Stimulated activated CD4-positive, alpha-beta T cell treated with anti-CD3 and anti-CD28 coated beads, Interleukin-15, amount 100 ng/mL, for 48 hours (primary cell): ENCODE data around the gene RELT.

Experiments used
- DNase-seq, 2 donors: peaks; one replicate each; pipeline ENCODE4 v3.0.0-alpha.2; 2020; ENCODE audit warnings: low read depth in 2 of 2

Gene RELT

DNA sequence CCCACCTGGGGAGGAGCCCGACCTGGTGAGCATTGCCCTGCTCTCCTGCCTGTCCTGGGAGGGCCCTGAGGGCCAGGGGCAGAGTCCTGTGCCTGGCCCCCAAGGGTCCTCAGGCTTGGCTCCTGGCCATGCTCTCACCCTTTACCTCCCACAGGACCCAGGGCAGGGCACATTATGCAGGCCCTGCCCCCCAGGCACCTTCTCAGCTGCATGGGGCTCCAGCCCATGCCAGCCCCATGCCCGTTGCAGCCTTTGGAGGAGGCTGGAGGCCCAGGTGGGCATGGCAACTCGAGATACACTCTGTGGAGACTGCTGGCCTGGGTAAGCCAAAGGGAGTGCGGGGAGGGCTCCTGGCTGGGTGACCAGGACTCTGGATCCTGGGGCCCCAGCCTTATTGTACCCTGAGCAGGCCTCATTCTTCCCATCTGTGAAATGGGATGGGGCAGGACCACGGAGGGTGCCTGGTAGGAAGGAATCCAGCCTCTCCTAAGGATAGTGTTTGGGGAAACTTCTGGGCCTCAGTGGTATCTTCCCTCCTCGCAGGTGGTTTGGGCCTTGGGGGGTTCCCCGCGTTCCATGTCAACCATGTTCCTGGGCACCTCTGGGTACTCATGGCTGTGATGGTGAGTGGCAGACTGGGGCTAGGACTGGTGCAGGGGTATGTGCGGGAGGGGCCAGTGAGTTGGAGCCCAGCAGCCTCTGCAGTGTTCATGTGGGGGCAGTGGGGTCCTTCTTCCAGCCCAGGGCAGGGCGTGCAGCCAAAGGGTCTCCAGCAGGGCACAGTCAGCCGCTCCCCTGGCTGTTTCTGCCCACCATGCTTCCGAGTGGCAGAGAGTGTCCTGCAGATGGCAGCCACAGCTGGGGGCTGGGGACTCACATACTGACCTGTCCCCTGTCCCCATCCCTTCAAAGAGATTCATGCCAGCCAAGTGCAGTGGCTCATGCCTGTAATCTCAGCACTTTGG, 14.7 kb downstream of the RELT start:
- DNase-seq: no peak

DNA sequence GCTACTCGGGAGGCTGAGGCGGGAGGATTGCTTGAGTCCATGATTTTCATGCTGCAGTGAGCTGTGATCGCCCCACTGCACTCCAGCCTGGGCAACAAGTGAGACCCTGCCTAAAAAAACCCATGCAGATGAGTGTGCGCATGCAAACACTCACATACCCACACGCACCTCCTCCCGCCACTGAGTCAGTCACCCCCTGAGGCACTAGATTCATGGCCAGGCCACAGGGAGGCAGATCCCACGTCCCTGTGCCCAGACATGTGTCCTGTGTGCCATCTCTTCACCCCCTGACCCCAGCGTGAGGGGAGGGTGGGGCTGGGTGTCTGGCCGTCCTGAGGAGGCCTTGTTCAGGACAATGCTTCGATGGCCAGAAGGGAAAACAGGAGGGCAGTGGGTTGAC, 15.5 kb downstream of the RELT start:
- no peak for DNase-seq

DNA sequence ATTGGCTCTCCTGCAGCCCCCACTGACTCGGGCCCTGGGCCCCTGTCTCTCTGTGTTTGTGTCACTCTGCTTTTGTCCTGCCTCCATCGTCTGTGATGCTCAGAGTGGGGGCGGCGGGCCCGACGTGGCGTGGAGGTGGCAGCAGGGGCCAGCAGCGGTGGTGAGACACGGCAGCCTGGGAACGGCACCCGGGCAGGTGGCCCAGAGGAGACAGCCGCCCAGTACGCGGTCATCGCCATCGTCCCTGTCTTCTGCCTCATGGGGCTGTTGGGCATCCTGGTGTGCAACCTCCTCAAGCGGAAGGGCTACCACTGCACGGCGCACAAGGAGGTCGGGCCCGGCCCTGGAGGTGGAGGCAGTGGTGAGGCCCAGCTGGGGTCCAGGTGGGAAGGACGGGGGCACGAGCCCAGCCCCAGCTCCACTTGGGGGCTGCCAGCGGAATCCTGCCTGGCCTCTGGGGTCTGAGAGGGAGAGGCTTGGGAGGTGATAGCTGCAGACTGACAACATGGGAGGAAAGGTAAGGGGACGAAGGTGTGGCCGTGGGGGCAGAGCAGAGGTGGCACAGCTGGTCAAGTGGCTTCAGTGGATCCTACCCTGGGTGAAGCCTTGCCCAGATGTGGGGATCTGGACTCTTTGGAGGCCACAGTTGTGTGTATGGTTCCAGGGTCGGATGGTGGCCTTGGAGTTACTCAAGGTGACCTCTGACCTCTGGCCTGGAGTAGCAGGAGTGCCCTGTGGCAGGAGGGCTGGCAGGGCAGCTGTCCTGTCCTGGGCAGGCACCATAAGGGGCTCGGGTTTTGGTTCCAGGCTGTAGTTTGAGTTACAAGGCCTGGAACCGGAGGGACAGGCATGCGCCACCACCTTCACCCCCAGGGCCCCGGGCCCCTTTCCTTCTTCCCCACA, 16.2 kb downstream of the RELT start:
- no peak for DNase-seq

DNA sequence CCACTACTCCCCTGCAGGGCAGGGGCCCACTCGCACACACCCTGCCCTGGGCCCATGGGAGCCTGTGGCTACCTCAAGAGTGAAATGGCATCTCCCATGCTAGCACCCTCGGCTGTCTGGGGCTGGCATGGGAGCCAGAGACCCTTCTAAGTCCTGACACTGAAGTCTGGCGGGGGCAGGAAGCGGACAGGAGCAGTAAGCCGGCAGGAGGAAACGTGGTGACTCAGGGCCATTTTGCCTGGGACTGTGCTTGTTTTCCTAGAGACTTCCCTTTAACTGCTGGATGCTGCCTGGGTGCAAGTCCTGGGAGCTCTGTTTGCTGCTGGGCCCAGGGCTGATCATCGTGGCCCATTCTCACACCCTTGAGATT, 16.8 kb downstream of the RELT start:
- no peak for DNase-seq

DNA sequence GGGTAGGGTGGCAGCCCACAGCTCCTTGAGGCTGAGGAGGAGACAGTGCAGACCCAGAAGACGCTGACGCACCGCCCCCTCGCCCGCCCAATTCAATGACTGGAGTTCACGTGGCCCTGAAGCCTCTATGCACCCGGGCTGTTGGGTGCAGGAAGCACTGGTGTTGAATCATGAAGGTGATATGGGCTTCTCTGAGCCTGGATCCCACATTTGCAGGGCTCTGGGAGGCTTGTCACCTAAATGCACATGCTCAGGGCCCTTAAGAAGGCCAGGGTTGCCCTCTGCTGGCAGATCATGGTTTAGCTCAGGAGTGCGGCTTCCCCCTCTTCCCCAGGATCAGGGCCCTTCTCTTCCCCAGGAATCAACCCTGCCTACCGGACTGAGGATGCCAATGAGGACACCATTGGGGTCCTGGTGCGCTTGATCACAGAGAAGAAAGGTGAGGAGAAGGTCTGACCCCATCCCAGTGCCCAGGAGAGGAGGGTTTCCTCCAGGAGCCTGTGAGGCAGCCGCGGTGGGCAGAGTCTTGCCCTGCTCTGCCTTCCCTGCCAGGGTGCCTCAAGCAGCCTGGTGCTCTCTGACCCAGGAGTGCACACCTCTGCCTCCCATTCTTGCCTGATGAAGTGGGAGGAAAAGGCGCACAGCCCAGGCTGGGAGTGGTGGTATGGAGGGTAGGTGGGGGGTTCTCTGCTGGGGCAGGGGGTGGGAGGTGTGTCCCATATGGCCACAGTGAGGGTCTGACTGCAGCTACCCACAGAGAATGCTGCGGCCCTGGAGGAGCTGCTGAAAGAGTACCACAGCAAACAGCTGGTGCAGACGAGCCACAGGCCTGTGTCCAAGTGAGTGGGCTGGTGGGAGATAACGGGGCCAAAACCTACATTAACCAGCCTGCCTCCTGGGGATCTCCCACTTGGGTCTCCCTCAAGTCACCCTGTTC, 17.5 kb downstream of the RELT start:
- peak in 1 of 2 donors; percentile 51 for DNase-seq

DNA sequence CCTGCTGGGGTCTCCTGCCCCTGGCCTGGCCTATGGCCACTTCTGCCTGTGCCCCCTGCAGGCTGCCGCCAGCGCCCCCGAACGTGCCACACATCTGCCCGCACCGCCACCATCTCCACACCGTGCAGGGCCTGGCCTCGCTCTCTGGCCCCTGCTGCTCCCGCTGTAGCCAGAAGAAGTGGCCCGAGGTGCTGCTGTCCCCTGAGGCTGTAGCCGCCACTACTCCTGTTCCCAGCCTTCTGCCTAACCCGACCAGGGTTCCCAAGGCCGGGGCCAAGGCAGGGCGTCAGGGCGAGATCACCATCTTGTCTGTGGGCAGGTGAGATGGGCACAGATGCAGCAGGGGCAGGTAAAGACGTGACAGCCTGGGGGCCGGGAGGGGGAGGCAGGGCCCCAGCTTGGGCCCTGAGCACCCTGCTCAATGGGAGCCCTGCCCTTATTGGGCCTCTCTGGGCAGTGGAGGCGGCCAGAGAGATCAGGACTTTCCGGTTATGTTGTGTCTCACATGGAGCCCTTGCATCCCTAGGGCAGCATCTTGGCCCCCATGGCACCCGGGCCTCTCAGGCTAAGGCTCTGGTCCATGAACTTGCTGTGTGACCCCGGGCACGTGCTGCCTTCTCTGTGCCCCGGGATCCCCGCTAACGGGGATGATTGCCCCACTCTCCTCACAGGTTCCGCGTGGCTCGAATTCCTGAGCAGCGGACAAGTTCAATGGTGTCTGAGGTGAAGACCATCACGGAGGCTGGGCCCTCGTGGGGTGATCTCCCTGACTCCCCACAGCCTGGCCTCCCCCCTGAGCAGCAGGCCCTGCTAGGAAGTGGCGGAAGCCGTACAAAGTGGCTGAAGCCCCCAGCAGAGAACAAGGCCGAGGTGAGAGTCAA, 18.5 kb downstream of the RELT start:
- no peak for DNase-seq

DNA sequence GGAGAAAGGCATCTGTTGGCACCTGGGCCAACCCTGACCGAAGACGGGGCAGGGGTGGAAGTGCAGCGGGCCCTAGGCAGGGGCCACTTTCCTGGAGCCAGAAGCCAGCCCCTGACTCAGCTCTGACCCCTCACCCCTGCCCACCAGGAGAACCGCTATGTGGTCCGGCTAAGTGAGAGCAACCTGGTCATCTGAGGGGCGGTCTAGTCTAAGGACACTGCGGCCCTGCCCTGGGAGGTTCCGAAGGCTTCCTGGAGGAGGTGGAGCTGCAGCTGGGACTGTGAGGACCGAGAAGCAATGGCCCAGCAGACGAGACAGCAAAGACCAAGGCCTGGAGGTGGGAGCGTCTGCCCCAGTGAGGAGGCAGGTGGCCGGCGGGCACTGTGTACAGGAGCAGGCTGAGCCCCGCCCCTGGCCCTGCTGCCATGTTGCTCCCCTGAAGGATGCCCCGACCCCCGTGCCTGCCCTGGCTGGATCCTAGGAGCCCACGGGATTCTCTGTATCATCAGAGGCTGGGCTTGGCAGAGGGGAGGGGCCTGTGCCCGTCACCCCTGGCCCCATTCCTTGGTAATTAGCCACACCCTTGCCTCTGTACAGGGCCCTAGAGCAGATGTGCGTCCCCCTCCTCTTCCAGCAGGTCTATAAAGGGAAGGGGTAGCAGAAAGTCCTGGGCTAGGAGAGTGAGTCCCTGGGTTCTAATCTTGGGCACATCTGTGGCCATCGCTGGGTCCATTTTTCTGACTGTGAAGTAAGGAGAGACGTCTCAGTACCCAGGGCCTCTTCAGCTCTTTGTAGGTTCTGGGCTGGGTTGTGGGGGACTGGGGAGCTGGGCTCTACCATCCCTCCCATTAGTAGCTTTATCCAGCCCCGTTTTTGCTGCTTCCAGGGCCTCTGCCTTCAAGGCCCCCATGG, 19.4 kb downstream of the RELT start:
- DNase-seq: no peak

DNA sequence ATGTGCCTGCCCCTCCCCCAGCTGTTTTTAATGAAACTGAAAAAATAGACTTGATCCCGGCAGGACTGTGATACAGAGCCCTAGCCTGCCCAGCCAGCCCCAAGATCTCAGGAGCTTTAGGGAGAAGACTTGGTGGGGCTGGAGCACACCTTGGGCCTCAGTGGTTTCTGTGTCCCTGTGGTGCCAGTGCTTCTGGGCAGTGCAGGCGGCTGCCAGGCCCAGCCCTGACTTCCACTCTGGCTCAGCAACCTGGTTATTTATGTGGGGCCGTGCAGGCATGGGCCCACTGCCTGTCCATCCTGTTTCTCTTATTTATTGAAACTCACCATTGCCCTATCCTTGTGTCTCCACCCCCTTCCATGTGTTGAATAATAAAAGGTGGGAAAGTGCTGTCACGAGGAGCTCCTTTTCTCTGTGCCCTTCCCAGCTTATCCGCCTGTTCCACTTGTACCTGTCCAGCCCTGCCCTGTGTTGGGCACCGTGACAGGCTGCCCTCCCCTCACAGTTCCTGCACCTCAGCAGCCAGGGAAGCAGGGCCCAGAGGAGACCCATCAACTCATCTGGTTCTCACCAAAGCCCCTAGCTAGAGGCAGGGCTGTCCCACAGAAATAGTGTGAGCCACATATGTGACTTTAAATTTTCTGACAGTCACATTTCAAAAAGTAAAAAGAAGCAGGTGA, 20.2 kb downstream of the RELT start:
- DNase-seq: no peak

DNA sequence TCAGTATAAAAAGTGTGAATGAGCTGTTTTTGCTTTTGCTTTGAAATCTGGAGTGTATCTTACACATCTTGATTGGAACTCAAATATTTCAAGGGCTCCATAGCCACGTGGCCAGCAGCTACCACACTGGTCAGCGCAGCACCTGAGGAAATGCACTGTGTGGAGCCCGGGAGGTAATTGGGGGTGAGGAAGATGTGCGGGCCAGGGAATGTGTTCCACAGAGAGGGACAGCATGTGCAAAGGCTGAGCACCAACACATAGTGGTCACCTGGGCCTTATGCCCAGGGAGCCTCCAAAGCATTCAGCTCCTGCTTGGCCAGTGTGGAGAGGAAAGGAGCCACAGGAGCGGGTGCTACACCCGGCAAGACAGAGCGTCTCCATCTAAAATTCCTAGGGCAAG, 20.8 kb downstream of the RELT start:
- no peak for DNase-seq

DNA sequence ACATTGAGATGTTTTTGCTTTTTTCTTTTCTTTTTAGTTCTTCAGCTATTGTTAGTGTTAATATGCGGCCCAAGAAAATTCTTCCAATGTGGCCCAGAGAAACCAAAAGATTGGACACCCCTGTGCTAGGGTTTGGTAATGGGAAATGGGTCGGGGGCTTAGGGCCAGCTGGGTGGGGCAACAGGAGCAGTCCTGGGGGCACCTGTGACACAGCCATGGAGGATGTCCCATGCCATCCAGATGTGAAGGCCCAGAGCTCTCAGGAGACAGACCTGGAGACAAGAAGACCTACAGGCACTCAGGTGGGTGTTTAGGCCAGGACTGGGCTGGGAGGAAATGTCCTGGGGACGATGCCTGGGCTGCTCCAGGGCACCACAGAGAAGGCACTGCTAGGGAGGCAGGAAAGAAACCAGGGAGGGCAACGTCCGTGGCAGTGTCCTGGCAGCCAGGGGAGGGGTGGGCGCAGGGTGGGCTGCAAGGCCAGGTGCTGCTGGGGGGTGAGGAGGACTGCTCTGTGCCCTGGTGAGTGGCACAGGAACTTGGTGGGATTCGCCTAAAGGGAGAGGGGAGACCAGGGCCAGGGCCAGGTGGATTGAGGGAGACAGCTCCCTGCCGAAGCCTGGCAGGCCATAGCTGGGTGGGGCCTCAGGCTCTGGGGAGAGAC, 21.4 kb downstream of the RELT start:
- DNase-seq: no peak

DNA sequence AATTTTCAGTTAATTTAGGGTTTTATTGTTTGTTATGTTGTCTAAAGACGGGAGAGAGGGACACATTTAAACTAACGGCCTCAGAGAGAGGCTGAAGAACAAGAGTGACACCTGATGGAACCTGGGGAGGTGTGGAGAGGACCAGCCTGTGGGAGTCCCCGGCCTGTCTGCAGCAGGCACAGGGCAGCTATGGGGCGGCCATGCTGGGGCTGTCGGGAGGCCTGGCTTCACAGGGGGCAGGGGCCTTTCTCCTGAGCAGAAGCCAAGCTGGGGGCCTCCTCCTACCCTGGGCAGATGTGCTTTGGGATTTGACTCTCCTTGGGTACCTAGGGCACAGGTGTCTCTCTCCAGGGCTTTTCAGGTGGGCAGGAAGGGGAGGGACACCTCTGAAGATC, 21.9 kb downstream of the RELT start:
- no peak for DNase-seq

DNA sequence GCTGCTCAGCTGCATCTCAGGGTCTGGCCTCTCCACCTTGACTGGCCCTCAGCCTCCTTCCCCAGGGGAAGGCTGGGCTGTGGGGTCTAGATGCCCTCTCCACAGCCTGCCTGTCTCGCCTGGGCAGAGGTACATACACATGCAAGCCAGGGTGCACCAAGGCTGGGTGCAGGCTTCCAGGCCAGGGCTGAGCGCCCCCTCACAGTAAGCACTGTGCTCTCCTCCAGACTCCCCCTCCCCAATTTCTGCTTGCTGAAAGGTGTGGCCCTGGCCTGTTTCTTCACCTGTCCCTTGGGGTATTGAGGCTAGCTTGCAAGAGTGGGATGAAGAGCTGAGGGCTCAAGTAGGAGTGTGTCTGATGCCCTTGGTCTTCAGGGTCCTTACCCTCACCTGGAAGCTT, 22.5 kb downstream of the RELT start:
- DNase-seq: no peak

DNA sequence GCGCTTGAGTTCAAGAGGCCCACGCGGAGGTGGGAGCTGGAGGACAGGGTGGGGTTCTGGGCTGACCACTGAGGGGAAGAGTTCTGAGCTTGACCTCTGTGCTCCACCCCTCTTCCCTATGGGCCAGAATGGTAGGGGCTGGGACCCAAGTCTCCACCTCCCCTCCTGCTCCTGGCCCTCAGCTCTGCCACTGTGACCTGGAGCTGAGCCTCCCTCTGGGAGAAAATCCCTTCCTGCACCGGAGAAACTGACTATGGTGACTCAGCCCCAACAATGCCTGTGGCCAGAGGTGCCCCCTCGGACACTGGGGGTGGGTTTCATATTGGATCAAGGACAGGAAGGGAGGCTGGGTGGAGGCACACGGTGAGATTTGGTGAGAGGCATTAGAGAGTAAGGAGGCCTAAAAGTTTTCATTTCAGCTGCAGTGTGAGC, 23.0 kb downstream of the RELT start:
- no peak for DNase-seq

DNA sequence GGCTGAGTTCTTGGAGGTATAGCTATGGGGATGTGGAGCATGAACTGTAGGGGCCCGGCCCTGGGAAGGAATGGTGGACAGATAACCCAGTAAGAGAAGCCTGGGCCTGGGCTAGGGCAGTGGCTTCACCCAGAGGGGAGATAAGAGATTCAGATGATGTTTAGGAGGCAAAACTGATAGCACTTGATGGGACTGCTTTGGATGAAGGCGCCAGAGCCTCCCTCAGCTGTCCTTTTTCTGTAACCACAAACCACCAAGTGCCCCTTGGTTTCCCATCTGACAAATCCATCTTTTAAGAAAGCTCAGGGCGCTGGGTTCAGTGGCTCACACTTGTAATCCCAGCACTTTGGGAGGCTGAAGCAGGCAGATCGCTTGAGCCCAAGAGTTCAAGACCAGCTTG, 23.4 kb downstream of the RELT start:
- DNase-seq: no peak

DNA sequence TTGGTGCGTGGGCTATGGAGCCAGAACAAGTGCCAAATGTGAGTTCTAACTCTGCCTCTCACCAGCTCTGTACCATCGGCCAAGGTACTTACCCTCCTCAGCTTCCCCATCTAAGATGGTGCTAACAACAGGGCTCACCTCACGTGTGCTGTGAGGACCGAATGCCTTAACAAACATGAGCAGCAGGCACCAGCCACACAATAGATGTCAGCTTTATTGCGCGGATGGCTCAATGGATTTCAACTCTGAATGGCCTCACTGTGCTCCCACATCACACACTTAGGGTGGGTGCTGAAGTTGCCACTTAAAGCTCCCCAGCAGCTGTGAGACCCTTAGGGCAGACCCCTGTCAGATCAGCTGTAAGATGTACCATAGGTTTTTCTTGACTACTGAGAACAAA, 24.1 kb downstream of the RELT start:
- no peak for DNase-seq

DNA sequence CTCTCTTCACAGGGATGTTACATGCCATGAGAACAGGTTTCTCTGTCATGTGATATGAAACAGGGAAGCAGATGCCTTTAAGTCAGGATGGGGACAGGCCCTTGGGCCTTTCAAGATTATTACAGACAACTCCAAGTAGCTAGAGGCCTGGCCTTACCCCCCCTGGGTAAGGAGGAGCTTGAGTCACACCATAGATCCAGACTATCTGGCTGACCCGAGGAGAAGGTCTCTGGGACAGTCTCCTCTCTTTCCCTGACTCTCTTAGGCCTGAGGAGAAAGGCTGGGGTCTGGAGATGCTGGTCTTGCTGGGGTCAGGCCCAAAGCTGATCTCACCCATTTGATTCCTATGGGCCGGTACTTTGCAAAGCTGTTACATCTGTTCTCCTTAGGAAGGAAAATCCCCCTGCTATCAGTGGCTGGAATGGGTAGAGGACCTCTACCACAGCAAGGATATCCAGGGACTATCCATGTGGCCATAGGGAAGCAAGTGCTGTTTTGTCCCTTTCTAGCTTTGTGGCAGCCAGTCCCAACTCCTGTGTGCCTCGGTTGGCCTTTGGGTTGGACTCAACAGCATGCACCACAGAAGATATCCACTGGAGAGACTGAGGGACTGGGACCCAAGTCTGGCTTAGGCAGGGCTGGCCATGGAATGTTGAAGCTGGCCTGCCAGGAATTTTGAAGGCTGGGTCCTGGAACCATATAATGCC, 25.2 kb downstream of the RELT start:
- no peak for DNase-seq

DNA sequence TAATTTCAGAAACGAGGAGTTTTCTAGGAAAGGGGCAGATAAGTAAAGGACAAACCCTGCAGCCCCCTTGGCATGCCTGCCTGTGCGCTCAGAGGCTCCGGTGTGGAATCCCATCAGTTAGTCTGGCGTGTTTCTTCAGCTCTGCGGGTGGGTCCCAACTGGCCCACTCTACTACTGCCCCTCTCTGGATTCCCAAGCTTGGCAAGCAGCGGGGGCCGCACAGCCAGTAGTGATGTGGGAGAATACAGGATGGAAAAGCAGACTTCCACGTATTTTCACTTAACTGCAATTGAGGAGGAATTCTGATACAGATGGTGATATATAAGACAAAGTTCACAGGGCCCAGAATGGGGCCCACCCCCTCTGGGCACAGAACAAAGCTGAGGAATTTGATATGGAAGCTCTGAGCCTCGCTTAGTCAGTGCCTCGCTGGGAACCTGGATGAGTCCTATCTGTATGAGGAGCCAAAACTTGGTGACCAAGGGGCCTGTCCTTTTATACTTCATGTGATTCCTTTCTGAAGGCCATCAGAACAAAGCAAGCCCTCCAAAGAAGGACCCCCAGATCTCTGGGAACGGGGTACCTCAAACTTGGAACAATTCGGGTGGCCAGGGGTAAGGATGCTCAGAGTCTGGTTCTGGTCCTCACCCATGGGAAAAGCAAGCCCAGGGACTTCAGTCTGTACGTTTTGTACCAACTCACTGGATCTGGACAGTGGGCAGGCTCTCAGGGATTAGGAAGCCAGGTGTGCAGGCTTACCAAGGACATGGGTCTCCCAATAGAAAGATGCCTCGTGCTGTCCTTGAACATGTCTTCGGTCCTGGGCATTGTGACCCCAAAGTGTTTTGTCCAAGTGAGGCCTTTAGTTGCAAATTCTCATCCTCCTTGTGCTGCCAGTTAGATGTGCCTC, 26.0 kb downstream of the RELT start:
- DNase-seq: no peak
